Lower lobe of right lung (tissue), 2 donors: ENCODE data around the gene HACD1. TPM values are rescaled to one million over a fixed set of nuclear protein-coding genes. Genes with fewer than 3 reads are reported as not detected.

Experiments
- ATAC-seq, 2 donors: fragments of 200-7000 bp; cut with Tn5 transposase; one replicate each; pipeline ENCODE4 v1.9.1; 2020 to 2022; ENCODE audit warnings: mild to moderate bottlenecking in 2 of 2, moderate library complexity in 2 of 2
- DNase-seq: peaks from one replicate; pipeline ENCODE4 v3.0.0-alpha.2; 2020
- H3K27ac ChIP-seq: fragments of 200-600 bp; one replicate; pipeline ENCODE4 v1.8.0; 2022
- H3K27me3 ChIP-seq: fragments of 200-600 bp; one replicate; pipeline ENCODE4 v1.8.0; 2022; ENCODE audit warnings: low read depth
- H3K36me3 ChIP-seq: fragments of 200-600 bp; one replicate; pipeline ENCODE4 v1.8.0; 2022; ENCODE audit warnings: mild to moderate bottlenecking
- H3K4me1 ChIP-seq: fragments of 200-600 bp; one replicate; pipeline ENCODE4 v1.8.0; 2022
- H3K4me3 ChIP-seq: fragments of 200-600 bp; one replicate; pipeline ENCODE4 v1.8.0; 2022; ENCODE audit warnings: mild to moderate bottlenecking
- H3K9me3 ChIP-seq: fragments of 200-600 bp; one replicate; pipeline ENCODE4 v1.8.0; 2022
- CTCF ChIP-seq: fragments of 200-600 bp; IDR thresholded peaks from one replicate; pipeline ENCODE4 v1.8.0; 2022; ENCODE audit warnings: antibody characterized with exemption, mild to moderate bottlenecking
- intact Hi-C: fragments of 100-400 bp; cut with DNase I; formaldehyde crosslinking; loops from one replicate; pipeline ENCODE4 v1.11.0; 2022
- total RNA-seq: library from RNA; stranded (reverse); fragmentation: NEBNext Ultra II Directional; extraction: Animal tissue kit (Norgen Biotek cat#: 25700); gene quantifications from one replicate; pipeline ENCODE4 v1.2.1, GENCODE V29; 2021
- donor health status: DM: no; HTN: yes; CAD: no; lungs with severe emphysema.

Gene HACD1
- total RNA-seq, 1 donor from 2014 or later, result 20.4 TPM

GRCh38 chr10:17652585-17652984 is 35.4 kb upstream of the HACD1 start:
- peaks cover 50% of the 10 kb centered on the region for H3K4me1 ChIP-seq
- TF ChIP-seq CTCF, result no peak
- no peak for DNase-seq

GRCh38 chr10:17651896-17652295 is 34.7 kb upstream of the HACD1 start:
- intact Hi-C loops, result no loop called here
- Histone ChIP-seq H3K9me3 (no peaks in the 10 kb centered on the region), H3K4me1 (peaks cover 52% of the 10 kb centered on the region), H3K4me3 (no peak overlapping the region), H3K27ac (no peak overlapping the region), H3K27me3 (no peaks in the 10 kb centered on the region), H3K36me3 (no peaks in the 10 kb centered on the region)
- DNase-seq, result no peak
- no peak for ATAC-seq
- no peak for TF ChIP-seq CTCF

More at GRCh38 chr10:17652585-17652984, 35.4 kb upstream of the HACD1 start:
- intact Hi-C loops, result no loop called here
- Histone ChIP-seq H3K4me3 (no peak overlapping the region), H3K9me3 (no peaks in the 10 kb centered on the region), H3K27ac (no peak overlapping the region), H3K36me3 (no peaks in the 10 kb centered on the region), H3K27me3 (no peaks in the 10 kb centered on the region)
- ATAC-seq, result peak in 1 of 2 donors; percentile 55

GRCh38 chr10:17650416-17650815 is 33.2 kb upstream of the HACD1 start:
- no peaks in the 10 kb centered on the region for H3K36me3 ChIP-seq
- ATAC-seq (no peak), DNase-seq (no peak)
- peaks cover 66% of the 10 kb centered on the region for H3K4me1 ChIP-seq
- H3K27me3 ChIP-seq, result no peaks in the 10 kb centered on the region
- no peak for TF ChIP-seq CTCF
- H3K27ac ChIP-seq, result no peak overlapping the region
- intact Hi-C loops, result no loop called here
- H3K9me3 ChIP-seq, result no peaks in the 10 kb centered on the region
- H3K4me3 ChIP-seq, result no peak overlapping the region

GRCh38 chr10:17649836-17650235 is 32.7 kb upstream of the HACD1 start:
- no peaks in the 10 kb centered on the region for H3K36me3 ChIP-seq
- H3K4me1 ChIP-seq, result peaks cover 66% of the 10 kb centered on the region
- no peak for TF ChIP-seq CTCF
- H3K4me3 ChIP-seq, result no peak overlapping the region
- ATAC-seq, result no peak
- no peaks in the 10 kb centered on the region for H3K9me3 ChIP-seq
- no peak for DNase-seq
- intact Hi-C loops, result no loop called here
- H3K27ac ChIP-seq, result no peak overlapping the region
- no peaks in the 10 kb centered on the region for H3K27me3 ChIP-seq

GRCh38 chr10:17649052-17649451 is 31.9 kb upstream of the HACD1 start:
- Histone ChIP-seq H3K36me3 (no peaks in the 10 kb centered on the region), H3K9me3 (no peaks in the 10 kb centered on the region), H3K27me3 (no peaks in the 10 kb centered on the region), H3K27ac (no peak overlapping the region), H3K4me1 (peaks cover 64% of the 10 kb centered on the region), H3K4me3 (no peak overlapping the region)
- no peak for ATAC-seq
- no peak for DNase-seq
- TF ChIP-seq CTCF, result no peak
- intact Hi-C loops, result no loop called here
